ENCODE measurements around the gene SRPRB.
"Not testable (repeated sequence)": the region's sequence is repeated elsewhere in the genome, so short reads cannot be mapped to it uniquely, and the experiment has no call there.

Gene SRPRB

GRCh38 chr3:133779626-133780203 is 25.9 kb upstream of the SRPRB start:
- DNase-seq, result no peak

DNA sequence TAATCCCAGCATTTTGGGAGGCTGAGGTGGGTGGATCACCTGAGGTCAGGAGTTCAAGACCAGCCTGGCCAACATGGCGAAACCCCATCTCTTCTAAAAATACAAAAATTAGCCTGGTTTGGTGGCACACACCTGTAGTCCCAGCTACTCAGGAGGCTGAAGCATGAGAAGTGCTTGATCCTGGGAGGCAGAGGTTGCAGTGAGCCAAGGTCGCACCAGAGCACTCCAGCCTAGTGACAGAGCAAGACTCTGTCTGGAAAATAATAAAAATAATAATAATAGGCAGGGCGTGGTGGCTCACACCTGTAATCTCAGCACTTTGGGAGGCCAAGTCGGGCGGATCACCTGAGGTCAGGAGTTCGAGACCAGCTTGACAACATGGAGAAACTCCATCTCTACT is 24.9 kb upstream of the SRPRB start:
- not testable (repeated sequence) for DNase-seq

DNA sequence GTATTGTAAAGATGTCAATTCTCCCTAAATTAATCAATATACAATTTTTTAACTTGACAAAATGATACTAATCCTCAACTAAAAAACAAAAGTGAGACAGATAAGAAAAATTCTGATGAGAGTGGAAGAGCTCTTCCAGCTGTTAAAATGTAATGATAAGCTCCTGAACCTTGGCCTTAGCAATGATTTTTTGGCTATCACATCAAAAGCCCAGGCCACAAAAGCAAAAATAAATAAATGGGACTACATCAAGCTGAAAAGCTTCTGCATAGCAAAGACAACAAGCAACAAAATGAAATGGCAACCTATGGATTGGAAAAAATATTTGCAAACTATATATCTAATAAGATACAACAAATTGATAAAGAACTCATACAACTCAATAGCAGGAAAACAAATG is 24.0 kb upstream of the SRPRB start:
- no peak for DNase-seq

DNA sequence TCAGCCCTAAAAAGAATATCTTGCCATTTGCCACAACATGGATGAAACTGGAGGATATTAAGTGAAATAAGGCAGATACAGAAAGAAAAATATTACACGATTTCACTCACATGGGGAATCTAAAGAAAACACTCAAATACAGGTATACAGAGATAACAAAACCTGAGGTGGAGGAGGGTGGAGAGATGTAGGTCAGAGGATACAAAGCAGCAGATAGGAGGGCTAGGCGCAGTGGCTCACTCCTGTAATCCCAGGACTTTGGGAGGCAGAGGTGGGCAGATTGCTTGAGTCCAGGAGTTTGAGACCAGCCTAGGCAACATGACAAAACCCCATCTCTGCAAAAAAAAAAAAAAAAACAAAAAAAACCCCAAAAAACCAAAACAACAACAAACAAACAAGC is 23.2 kb upstream of the SRPRB start:
- DNase-seq, result no peak

- no peak for DNase-seq
Observed at GRCh38 chr3:133783762-133784161, 21.9 kb upstream of the SRPRB start.

DNA sequence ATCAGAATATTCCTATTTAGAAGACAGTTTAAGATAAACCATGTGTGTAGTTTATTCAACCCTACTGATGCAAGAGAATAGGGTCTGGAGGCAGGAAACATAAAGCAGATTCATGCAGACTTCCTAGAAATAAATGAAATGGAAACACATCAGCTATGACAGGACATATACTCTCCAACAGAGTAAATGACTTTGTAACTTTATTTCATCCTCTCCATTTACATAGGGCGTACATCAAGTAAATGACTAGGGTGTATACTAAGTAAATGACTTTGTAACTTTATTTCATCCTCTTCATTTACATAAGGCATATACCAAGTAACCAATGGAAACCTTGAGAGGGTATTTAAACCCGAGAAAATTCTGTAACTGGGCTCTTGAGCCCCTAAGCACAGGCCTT is 17.6 kb upstream of the SRPRB start:
- no peak for DNase-seq

DNA sequence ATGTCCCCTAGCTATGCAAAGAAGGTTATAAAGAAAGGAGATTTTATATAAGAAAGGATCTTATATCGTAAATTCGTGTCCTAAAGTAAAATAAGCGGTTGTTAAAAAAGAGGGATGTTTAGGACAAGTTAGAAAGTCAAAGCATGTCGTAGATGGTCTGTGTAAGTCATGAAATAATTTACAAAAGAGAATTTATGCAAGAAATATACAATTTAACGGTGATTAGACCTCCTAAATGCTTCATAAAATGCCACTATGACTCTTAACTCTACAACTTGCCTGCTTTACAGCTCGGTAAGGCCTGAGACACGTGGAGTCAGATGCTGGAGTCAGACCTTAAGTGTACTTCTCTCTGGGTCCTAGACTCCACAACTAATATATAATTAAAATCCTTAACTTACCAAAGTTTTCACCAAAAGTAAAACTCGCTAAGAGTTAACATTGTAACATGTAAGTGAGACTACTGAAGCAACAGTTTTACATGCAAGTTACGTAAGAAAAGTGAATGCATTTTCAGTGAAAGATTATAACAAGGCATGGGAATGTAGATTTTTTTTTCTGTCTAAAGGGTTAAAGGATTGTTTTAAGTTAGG is 13.3 kb upstream of the SRPRB start:
- DNase-seq, result no peak

DNA sequence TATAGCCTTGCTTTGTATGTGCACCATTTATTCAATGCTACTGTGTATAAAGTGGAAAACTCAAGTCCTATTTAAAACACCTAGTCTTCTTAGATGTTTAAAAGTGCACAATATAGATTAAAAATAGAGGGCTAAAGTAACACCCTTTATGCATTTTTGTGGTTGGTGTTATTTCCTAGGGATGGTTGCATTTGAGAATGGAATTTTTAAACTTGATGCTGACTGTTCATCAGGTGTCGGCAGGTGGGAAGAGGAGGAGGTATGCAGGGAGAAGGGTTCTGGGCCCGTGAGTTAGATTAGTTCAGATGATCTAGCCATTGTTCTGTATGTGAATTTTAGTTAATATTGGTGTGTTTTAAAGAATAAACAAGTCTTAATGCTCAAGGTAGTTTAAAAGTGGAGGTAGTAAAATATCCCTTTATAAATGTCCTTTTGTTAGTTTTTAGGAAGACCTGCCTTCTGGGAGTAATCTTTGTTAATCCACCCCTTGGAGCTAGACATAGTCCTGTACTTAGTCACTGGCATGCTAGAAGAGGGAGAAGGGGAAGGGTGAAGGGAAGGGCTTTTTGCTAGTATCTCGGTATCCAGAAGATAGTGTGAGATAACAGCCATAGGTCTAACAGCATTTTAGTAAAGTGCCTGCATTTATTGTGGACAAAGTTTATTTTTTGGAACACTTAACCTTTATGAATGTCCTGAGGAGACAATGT is 8.1 kb upstream of the SRPRB start:
- DNase-seq, result no peak

- DNase-seq, result no peak
Observed at GRCh38 chr3:133799794-133800585, 5.6 kb upstream of the SRPRB start.

DNA sequence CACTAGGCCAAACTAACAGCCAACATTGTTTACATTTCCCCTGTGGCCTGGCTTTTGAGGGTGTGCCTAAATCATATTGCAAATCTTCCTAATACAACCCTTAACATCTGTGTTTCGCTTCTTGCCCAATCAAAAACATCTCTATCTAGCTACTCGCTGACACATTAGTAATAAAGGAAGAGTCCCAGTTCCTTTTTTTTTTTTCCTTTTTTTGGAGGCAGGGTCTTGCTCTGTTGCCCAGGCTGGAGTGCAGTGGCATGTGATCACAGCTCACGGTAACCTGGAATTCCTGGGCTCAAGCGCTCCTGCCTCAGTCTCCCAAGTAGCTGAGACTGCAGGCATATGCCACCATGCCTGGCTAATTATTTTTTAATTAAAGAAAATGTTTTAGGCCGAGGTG is 2.1 kb upstream of the SRPRB start:
- DNase-seq, result no peak

GRCh38 chr3:133804896-133805295 is 719 bp upstream of the SRPRB start:
- no peak for DNase-seq

DNA sequence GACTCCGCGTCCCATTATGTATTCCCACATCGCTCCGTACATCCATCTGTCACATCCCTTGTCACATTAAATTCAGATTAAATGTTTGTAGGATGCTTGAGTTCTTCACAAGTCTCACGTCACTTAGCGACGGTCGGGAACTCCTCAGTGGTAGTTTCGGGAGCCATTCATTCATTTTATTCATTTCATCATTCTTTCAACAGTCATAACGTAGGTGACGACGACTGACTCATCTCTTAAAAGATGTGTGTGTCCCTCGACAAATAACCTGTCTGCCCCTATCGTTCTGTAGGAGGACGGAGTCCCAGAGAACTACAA is 272 bp upstream of the SRPRB start:
- no peak for DNase-seq

DNA sequence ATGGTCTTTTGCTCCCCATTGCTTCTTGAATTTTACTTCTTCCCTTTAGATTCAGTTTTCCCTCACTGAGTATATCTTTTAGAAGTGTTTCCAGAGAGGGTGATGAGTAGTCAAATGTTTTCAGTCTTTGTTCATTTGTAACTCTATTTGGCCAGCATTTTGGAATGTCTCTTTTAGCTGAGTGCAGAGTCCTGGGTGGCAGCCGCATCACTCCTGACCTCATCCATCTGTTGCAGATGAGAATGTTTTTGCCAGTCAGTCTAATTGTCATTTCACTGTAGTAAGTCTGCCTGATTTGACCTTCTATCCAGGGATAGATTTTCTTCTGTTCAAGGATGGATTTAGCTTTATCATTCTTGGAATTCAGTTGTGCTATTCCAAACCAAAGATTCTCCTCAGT is 7.3 kb downstream of the SRPRB start:
- no peak for DNase-seq

- DNase-seq, result no peak
Observed at GRCh38 chr3:133815386-133815785, 9.8 kb downstream of the SRPRB start.

DNA sequence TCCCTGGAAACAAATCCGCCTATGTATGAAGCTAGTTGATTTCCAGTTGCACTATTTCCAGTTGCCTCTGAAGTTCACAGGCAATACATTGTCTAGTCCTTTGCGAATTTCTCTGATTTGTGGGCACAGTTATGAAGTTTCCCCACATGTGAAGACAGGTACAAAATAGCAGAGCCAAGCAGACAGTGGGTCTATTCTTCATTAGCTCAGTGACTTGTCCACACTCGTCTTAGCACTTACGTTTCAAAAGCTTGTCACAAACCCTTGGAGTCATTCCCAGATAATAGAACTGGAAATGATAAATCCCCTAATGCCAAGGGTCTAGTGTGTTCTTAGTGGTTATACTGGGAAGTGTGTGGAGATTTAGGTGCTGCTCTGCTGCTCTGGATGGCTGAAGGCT is 14.5 kb downstream of the SRPRB start:
- DNase-seq, result no peak

DNA sequence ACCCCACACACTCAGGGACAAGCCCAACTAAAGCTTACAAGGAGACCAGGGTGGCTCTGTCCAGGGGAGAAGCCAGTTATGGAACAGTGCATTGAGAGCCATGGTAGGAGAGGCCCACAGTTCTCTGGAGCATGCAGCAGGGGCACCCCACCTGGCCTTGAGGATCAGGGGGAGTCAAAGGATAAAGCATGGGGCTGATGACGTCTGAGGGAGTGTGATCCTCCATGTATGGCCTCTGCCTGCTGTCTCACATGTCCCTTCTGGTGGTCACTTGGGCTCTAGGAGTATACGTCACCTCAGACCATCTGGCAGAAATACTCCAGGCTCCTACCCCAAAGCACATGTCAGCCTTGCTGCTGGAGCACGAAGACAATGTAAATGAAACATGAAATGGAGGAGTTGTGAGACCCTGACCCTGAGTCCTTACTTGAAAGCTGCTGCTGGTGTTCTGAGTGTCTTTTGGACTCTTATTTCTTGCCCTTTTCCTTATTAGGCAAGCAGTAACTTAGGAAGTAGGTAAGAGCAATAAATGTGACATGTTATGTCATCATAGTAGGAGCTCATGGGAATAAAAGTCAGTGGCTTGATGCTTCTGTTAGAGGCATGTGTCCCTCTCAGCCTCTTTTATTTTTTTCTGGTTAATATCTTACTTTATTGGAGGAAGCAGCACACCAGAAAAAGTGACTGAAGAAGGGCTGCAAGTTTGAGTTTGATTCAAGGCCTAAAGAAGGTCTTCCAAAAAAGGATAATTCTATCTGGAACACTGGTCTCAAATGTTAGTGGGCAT is 15.5 kb downstream of the SRPRB start:
- no peak for DNase-seq

GRCh38 chr3:133821767-133822638 is 16.4 kb downstream of the SRPRB start:
- peak; percentile 21 for DNase-seq

DNA sequence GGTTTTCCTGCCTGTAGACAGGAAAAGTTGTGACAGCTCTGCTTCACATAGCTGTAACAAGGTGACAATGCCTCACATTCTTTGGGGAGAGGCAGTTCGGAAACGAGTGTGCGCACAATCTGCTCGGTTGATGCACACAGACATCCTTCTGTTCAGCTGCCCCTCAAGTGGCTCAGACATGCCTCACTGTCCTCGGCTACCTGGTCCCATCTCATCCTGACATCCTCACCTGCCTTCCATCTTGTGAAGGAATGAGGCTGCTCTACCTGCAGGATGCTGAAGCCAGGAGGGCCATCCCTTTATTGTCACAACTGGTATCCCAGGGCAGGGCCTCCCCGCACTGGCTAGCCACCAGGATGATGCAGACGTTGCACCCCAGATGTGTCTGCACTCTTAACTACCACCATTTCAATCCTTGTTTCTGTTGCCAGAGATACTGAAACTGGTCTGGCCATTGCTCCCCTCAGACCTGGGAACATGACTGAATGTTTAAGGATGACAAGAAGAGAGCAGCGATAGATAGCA is 19.4 kb downstream of the SRPRB start:
- DNase-seq, result no peak

GRCh38 chr3:133825969-133826727 is 20.5 kb downstream of the SRPRB start:
- DNase-seq, result no peak

DNA sequence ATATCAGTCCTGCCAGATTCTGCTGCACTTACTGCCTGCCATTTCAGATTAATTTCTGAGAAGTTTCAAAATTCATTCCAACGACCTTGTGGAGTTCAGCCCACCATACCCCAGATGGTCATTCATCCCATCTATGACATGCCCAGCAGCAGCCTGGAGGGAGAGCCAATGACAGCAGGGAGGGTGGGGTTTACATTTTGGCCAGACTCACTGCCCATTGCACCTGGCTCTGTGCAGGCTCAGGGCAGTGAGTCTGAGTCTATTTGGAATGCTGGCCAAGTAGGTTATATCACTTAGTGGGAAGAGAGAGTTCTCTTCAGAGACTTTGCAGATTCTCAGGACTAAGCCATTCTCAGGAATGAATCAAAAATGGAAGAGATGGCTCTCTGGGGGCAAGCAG is 21.5 kb downstream of the SRPRB start:
- no peak for DNase-seq

DNA sequence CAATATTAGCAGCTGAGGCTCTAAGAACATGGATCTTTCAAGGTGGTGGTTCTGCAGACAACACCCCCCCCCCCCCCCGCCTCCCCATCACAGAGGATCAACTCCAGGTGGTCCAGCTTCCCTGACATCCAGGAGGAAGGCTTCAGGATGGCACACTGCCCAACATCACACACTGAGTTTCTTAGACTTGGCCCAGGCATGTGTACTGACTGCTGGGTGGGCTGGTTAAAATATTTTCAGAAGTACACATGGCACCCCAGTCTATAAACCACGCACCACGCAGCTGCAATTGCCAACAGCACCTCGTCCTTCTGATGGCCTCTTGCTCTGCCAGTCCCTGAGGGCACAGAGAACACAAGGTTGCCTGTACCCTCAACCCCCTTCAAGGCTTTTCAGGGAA is 22.1 kb downstream of the SRPRB start:
- DNase-seq, result no peak
